Measurements from ENCODE around the gene GLTP. TPM values are rescaled to one million over a fixed set of nuclear protein-coding genes. Genes with fewer than 3 reads are reported as not detected.

GLTP gene
- total and polyA plus RNA-seq, 2 of the 13 experiments (the other 11 are each of a cell fraction or from before 2014, with no cell fraction given), result 10.7 to 12.9 TPM

DNA sequence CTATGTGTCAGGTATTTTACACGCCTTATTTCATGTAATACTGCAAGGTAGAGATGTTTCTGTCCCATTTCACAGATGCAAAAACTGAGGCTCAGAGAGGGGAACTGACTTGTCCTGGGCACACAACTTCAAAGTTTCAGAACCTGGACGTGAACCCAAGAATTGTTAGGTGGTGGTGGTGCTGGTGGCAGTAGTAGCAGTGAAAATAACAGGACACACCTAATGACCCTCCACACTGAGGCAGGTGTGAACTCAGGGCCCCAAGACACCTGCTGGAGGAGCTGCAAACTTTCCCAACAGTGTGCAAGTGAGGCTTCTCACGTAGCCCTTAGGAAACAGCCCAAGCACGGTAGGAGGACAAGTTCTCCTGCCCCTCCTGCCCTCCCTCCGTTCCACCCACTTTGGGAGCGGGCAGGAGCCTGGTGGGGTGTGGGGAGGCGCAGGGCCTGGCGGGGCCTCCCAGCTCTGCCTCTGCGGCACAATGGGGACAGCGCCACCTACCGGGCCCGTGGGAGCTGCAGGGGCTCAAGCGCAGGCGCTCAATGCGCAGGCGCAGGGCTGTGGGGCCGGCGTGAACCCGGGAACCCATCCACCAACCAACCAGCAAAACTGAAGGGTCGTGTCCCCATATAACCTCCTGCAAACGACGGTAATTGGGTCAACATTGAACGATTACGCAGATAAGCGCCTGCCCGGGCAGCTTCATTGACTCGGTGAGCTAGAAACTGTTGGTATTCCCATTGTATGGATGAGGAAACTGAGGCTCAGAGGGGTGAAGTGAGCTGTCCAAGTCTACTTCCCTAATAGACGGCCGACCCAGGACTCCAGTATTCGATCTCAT lies 35.1 kb downstream of the GLTP start (continued):
- TF ChIP-seq, protein P1, sequence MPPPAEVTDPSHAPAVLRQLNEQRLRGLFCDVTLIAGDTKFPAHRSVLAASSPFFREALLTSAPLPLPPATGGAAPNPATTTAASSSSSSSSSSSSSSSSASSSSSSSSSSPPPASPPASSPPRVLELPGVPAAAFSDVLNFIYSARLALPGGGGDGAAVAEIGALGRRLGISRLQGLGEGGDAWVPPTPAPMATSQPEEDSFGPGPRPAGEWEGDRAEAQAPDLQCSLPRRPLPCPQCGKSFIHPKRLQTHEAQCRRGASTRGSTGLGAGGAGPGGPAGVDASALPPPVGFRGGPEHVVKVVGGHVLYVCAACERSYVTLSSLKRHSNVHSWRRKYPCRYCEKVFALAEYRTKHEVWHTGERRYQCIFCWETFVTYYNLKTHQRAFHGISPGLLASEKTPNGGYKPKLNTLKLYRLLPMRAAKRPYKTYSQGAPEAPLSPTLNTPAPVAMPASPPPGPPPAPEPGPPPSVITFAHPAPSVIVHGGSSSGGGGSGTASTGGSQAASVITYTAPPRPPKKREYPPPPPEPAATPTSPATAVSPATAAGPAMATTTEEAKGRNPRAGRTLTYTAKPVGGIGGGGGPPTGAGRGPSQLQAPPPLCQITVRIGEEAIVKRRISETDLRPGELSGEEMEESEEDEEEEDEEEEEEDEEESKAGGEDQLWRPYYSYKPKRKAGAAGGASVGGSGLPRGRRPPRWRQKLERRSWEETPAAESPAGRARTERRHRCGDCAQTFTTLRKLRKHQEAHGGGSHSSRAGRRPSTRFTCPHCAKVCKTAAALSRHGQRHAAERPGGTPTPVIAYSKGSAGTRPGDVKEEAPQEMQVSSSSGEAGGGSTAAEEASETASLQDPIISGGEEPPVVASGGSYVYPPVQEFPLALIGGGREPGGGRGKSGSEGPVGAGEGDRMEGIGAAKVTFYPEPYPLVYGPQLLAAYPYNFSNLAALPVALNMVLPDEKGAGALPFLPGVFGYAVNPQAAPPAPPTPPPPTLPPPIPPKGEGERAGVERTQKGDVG (CRISPR knock-in tag; IDR thresholded peaks at IDR 0.05; ENCODE audit: borderline replicate concordance), result no peak
- TF ChIP-seq PTBP1 (IDR thresholded peaks at IDR 0.05; ENCODE audit: low read depth, low read length, poor library complexity, severe bottlenecking) (no peak), TGIF2 (CRISPR knock-in tag; IDR thresholded peaks at IDR 0.05) (no peak), REPIN1 (CRISPR knock-in tag; IDR thresholded peaks at IDR 0.05; ENCODE audit: borderline replicate concordance, low read depth) (peak; percentile 60), ZNF883 (CRISPR knock-in tag; IDR thresholded peaks at IDR 0.05; ENCODE audit: not compliant biosample characterization) (peak; percentile 63), ZNF605 (CRISPR knock-in tag; IDR thresholded peaks at IDR 0.05) (peak; percentile 38; the same call in 1 of the 2 replicates), SRSF9 (IDR thresholded peaks at IDR 0.05; ENCODE audit: borderline replicate concordance, insufficient read depth, low read depth, low read length, poor library complexity, severe bottlenecking) (no peak), ZNF556 (CRISPR knock-in tag; IDR thresholded peaks at IDR 0.05; ENCODE audit: borderline replicate concordance) (peak; percentile 40; the same call in 1 of the 2 replicates), NR2C2 (CRISPR knock-in tag; IDR thresholded peaks at IDR 0.05; ENCODE audit: borderline replicate concordance) (peak; percentile 63; the same call in 1 of the 2 replicates), KAT8 (CRISPR knock-in tag; IDR thresholded peaks at IDR 0.05) (peak; percentile 19; the same call in 1 of the 2 replicates)
- TF ChIP-seq, protein P2, sequence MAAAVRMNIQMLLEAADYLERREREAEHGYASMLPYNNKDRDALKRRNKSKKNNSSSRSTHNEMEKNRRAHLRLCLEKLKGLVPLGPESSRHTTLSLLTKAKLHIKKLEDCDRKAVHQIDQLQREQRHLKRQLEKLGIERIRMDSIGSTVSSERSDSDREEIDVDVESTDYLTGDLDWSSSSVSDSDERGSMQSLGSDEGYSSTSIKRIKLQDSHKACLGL (CRISPR knock-in tag; IDR thresholded peaks at IDR 0.05), result peak; percentile 52; the same call in 1 of the 2 replicates
- TF ChIP-seq, protein P3, sequence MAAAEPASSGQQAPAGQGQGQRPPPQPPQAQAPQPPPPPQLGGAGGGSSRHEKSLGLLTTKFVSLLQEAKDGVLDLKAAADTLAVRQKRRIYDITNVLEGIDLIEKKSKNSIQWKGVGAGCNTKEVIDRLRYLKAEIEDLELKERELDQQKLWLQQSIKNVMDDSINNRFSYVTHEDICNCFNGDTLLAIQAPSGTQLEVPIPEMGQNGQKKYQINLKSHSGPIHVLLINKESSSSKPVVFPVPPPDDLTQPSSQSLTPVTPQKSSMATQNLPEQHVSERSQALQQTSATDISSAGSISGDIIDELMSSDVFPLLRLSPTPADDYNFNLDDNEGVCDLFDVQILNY (CRISPR knock-in tag; conservative IDR thresholded peaks at IDR 0.05), result 0 out of 2 replicates have a peak, but pooled peaks have one; percentile 55
- TF ChIP-seq, protein P4, sequence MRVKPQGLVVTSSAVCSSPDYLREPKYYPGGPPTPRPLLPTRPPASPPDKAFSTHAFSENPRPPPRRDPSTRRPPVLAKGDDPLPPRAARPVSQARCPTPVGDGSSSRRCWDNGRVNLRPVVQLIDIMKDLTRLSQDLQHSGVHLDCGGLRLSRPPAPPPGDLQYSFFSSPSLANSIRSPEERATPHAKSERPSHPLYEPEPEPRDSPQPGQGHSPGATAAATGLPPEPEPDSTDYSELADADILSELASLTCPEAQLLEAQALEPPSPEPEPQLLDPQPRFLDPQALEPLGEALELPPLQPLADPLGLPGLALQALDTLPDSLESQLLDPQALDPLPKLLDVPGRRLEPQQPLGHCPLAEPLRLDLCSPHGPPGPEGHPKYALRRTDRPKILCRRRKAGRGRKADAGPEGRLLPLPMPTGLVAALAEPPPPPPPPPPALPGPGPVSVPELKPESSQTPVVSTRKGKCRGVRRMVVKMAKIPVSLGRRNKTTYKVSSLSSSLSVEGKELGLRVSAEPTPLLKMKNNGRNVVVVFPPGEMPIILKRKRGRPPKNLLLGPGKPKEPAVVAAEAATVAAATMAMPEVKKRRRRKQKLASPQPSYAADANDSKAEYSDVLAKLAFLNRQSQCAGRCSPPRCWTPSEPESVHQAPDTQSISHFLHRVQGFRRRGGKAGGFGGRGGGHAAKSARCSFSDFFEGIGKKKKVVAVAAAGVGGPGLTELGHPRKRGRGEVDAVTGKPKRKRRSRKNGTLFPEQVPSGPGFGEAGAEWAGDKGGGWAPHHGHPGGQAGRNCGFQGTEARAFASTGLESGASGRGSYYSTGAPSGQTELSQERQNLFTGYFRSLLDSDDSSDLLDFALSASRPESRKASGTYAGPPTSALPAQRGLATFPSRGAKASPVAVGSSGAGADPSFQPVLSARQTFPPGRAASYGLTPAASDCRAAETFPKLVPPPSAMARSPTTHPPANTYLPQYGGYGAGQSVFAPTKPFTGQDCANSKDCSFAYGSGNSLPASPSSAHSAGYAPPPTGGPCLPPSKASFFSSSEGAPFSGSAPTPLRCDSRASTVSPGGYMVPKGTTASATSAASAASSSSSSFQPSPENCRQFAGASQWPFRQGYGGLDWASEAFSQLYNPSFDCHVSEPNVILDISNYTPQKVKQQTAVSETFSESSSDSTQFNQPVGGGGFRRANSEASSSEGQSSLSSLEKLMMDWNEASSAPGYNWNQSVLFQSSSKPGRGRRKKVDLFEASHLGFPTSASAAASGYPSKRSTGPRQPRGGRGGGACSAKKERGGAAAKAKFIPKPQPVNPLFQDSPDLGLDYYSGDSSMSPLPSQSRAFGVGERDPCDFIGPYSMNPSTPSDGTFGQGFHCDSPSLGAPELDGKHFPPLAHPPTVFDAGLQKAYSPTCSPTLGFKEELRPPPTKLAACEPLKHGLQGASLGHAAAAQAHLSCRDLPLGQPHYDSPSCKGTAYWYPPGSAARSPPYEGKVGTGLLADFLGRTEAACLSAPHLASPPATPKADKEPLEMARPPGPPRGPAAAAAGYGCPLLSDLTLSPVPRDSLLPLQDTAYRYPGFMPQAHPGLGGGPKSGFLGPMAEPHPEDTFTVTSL (CRISPR knock-in tag; IDR thresholded peaks at IDR 0.05; ENCODE audit: borderline replicate concordance), result 0 out of 2 replicates have a peak, but pooled peaks have one; percentile 23
- TF ChIP-seq, protein P5, sequence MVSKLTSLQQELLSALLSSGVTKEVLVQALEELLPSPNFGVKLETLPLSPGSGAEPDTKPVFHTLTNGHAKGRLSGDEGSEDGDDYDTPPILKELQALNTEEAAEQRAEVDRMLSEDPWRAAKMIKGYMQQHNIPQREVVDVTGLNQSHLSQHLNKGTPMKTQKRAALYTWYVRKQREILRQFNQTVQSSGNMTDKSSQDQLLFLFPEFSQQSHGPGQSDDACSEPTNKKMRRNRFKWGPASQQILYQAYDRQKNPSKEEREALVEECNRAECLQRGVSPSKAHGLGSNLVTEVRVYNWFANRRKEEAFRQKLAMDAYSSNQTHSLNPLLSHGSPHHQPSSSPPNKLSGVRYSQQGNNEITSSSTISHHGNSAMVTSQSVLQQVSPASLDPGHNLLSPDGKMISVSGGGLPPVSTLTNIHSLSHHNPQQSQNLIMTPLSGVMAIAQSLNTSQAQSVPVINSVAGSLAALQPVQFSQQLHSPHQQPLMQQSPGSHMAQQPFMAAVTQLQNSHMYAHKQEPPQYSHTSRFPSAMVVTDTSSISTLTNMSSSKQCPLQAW (CRISPR knock-in tag; IDR thresholded peaks at IDR 0.05), result peak; percentile 82
